K562 (cell line): ENCODE results near the gene TRIM65. TPM values are rescaled to one million over a fixed set of nuclear protein-coding genes. Genes with fewer than 3 reads are reported as not detected.
A peak's percentile ranks its signal among the peaks of the same experiment; 100 is the strongest.

ENCODE experiments used
- ATAC-seq: fragments of 200-7000 bp; cut with Tn5 transposase; 3 replicates; pipeline ENCODE4 v1.9.1; 2020; ENCODE audit warnings: moderate library complexity
- BruUV-seq: library from RNA; stranded (reverse); fragments of 400-500 nt; replicated peaks from 2 replicates; lab custom pipeline; 2021; lab: Mats Ljungman, UMichigan
- CTCF ChIA-PET: fragments of 300-600 bp; formaldehyde crosslinking; extraction: SDS; loops from one replicate; lab custom pipeline; 2021; ENCODE audit warnings: low intra/inter-chr PET ratio; lab: Yijun Ruan, JAX
- POLR2A ChIA-PET: fragments of 300-600, 350-650 bp; sonication (Branson Sonifier 250); formaldehyde crosslinking; extraction: SDS; loops from one replicate; lab custom pipeline; 2021; ENCODE audit warnings: antibody characterized with exemption, inconsistent platforms; lab: Yijun Ruan, JAX
- DNase-seq, 4 experiments: peaks; one replicate each; pipeline versions ENCODE4 v3.0.0 to v3.0.0-alpha.2; 2011 to 2018; ENCODE audit warnings: low spot score in 3 of 4, mixed read lengths in 3 of 4; ENCODE audit errors: extremely low read depth in 1 of 4
- FAIRE-seq: peaks from 2 replicates; lab custom pipeline; 2011; peaks lifted over from hg19 to GRCh38; lab: Jason Lieb, UNC
- H2AFZ ChIP-seq: 2 replicates; pipeline ENCODE4 v1.6.0; 2011; ENCODE audit warnings: low read depth, low read length, control low read depth, inconsistent platforms
- H3K27ac ChIP-seq: fragments of 200-600 bp; 3 replicates; pipeline ENCODE4 v1.8.0; 2011; ENCODE audit warnings: low read depth, mild to moderate bottlenecking, control low read depth, inconsistent platforms, low read length, moderate library complexity, mixed read lengths; ENCODE audit errors: extremely low read depth
- H3K27me3 ChIP-seq, 2 experiments: fragments of 300-600 bp in 1 of 2; 2 replicates in 1 of 2; 3 replicates in 1 of 2; pipeline versions ENCODE4 v1.6.0 to v1.8.0; 2011; ENCODE audit warnings: inconsistent platforms in 2 of 2, low read length in 2 of 2, mild to moderate bottlenecking in 1 of 2, mixed read lengths in 1 of 2, moderate library complexity in 1 of 2; ENCODE audit not compliant: control insufficient read depth in 2 of 2, insufficient read depth in 2 of 2
- H3K36me3 ChIP-seq: fragments of 300-600 bp; 3 replicates; pipeline ENCODE4 v1.8.0; 2011; ENCODE audit warnings: mild to moderate bottlenecking, low read length, inconsistent platforms; ENCODE audit not compliant: control insufficient read depth, insufficient read depth
- H3K4me1 ChIP-seq, 2 experiments: fragments of 200-600 bp in 1 of 2; replicated peaks in 1 of 2; 2 replicates in 1 of 2; 3 replicates in 1 of 2; pipeline versions ENCODE4 v1.5.1 to v1.8.0; 2011; ENCODE audit warnings: inconsistent platforms in 2 of 2, low read length in 2 of 2, mild to moderate bottlenecking in 1 of 2, mixed read lengths in 1 of 2, moderate library complexity in 1 of 2; ENCODE audit not compliant: control insufficient read depth in 2 of 2, insufficient read depth in 2 of 2
- H3K4me2 ChIP-seq: 2 replicates; pipeline ENCODE4 v1.6.1; 2011; ENCODE audit warnings: low read length, control low read depth, inconsistent platforms, mixed read lengths; ENCODE audit not compliant: insufficient read depth
- H3K4me3 ChIP-seq: fragments of 200-600 bp; sonication (generic), shearing (Covaris generic); 2 replicates; pipeline ENCODE4 v1.5.1; 2016; ENCODE audit warnings: control low read depth, inconsistent platforms
- H3K79me2 ChIP-seq: fragments of 200-600 bp; 3 replicates; pipeline ENCODE4 v1.8.0; 2011; ENCODE audit warnings: low read length, inconsistent platforms; ENCODE audit not compliant: control insufficient read depth, insufficient read depth
- H3K9ac ChIP-seq, 2 experiments: 2 replicates each; pipeline versions ENCODE4 v1.6.0 to v1.6.1; 2011; ENCODE audit warnings: low read depth in 2 of 2, low read length in 2 of 2, control low read depth in 1 of 2, inconsistent platforms in 1 of 2, mild to moderate bottlenecking in 1 of 2, mixed read lengths in 1 of 2; ENCODE audit not compliant: insufficient read depth in 1 of 2
- H3K9me1 ChIP-seq: one replicate; pipeline ENCODE4 v1.6.0; 2011; ENCODE audit warnings: inconsistent platforms, mild to moderate bottlenecking, low read length, moderate library complexity; ENCODE audit not compliant: control insufficient read depth, insufficient read depth
- H3K9me3 ChIP-seq: replicated peaks from 2 replicates; pipeline ENCODE4 v1.5.1; 2011; ENCODE audit warnings: low read depth, low read length, inconsistent platforms; ENCODE audit not compliant: control insufficient read depth, insufficient read depth
- H4K20me1 ChIP-seq: replicated peaks from 2 replicates; pipeline ENCODE4 v1.6.1; 2011; ENCODE audit warnings: low read length, inconsistent platforms, mixed read lengths; ENCODE audit not compliant: control insufficient read depth, insufficient read depth
- CBX8 ChIP-seq: fragments of 200-600 bp; sonication (generic); IDR thresholded peaks from 2 replicates; pipeline ENCODE4 v1.6.1; 2012; ENCODE audit warnings: borderline replicate concordance, mixed run types, low read depth, mild to moderate bottlenecking, moderate library complexity, mixed read lengths, low read length, control low read depth, inconsistent platforms; ENCODE audit not compliant: poor library complexity, severe bottlenecking; ENCODE audit errors: extremely low read depth
- GTF2E2 ChIP-seq: fragments of 200-800 bp; sonication (Bioruptor generic); IDR thresholded peaks from 2 replicates; pipeline ENCODE4 v1.6.1; 2016; ENCODE audit warnings: missing genetic modification characterization, missing compliant biosample characterization
- GTF2F1 ChIP-seq: IDR thresholded peaks from 2 replicates; pipeline ENCODE4 v1.6.1; 2011; ENCODE audit warnings: low read depth, low read length, improper control_type of control experiment
- GTF3C2 ChIP-seq: IDR thresholded peaks from 3 replicates; pipeline ENCODE4 v1.6.1; 2011; ENCODE audit warnings: borderline replicate concordance, mild to moderate bottlenecking, moderate library complexity; ENCODE audit not compliant: insufficient read length; ENCODE audit errors: extremely low read depth
- NFATC3 ChIP-seq: fragments of 450-650 bp; IDR thresholded peaks from 2 replicates; pipeline ENCODE4 v1.6.1; 2017; ENCODE audit warnings: mild to moderate bottlenecking
- PCBP2 ChIP-seq: fragments of 200-400 bp; formaldehyde crosslinking; IDR thresholded peaks from 2 replicates; pipeline ENCODE4 v1.6.1; 2018; ENCODE audit warnings: low read length, low read depth, mild to moderate bottlenecking, moderate library complexity; ENCODE audit not compliant: poor library complexity, severe bottlenecking
- RBM15 ChIP-seq: fragments of 200-400 bp; formaldehyde crosslinking; IDR thresholded peaks from 2 replicates; pipeline ENCODE4 v1.6.1; 2018; ENCODE audit warnings: mild to moderate bottlenecking, low read length, moderate library complexity; ENCODE audit not compliant: insufficient read depth
- TEAD2 ChIP-seq: fragments of 450-650 bp; IDR thresholded peaks from 2 replicates; pipeline ENCODE4 v1.6.1; 2016; ENCODE audit warnings: missing genetic modification characterization, control low read depth, missing compliant biosample characterization
- TGIF2 ChIP-seq: sonication (generic); formaldehyde crosslinking; IDR thresholded peaks from 2 replicates; pipeline ENCODE4 v1.8.1; 2022; ENCODE audit warnings: mild to moderate bottlenecking, missing genetic modification reagents, moderate library complexity
- WHSC1 ChIP-seq: IDR thresholded peaks from one replicate; pipeline ENCODE4 v1.6.1; 2012; ENCODE audit warnings: low read length, control low read depth, inconsistent platforms
- ZNF197 ChIP-seq: fragments of 200-800 bp; sonication (Bioruptor generic); IDR thresholded peaks from 2 replicates; pipeline ENCODE4 v1.6.1; 2016; ENCODE audit warnings: low read depth, missing genetic modification characterization, missing compliant biosample characterization
- ZNF41 ChIP-seq: fragments of 250-450 bp; sonication (Bioruptor Pico); conservative IDR thresholded peaks from 2 replicates; pipeline ENCODE4 v1.4.0; 2020; ENCODE audit warnings: mild to moderate bottlenecking
- ZNF561 ChIP-seq: fragments of 450-650 bp; formaldehyde crosslinking; conservative IDR thresholded peaks from 2 replicates; pipeline ENCODE4 v1.4.0; 2020; ENCODE audit warnings: mild to moderate bottlenecking, moderate library complexity
- ZNF699 ChIP-seq: fragments of 250-450 bp; sonication (Bioruptor Pico); IDR thresholded peaks from 2 replicates; pipeline ENCODE4 v1.8.0; 2021; ENCODE audit warnings: mild to moderate bottlenecking, moderate library complexity; ENCODE audit not compliant: insufficient replicate concordance
- WGBS: fragments of 100-300 bp; shearing (Covaris generic); methylation state at CpG from one replicate; pipeline ENCODE4 v1.1.6; 2016; ENCODE audit warnings: low coverage, mixed read lengths; ENCODE audit not compliant: insufficient coverage; ENCODE audit errors: missing lambda C conversion rate; 5-methylcytosine and 5-hydroxymethylcytosine counted together
- in situ Hi-C: fragments of 300-500 bp; cut with MboI; formaldehyde crosslinking; loops from 4 replicates; pipeline ENCODE4 v1.15.0; 2018; ENCODE audit warnings: inconsistent platforms, mixed read lengths
- intact Hi-C: fragments of 100-400 bp; cut with micrococcal nuclease; formaldehyde crosslinking; loops from 2 replicates; pipeline ENCODE4 v1.14.2; 2022
- polyA plus RNA-seq, 8 experiments: library from polyadenylated mRNA; depleted of rRNA in 4 of 8; stranded (reverse) in 5 of 8; unstranded in 3 of 8; fragments of >200 nt; fragmentation: Nextera tagmentation in 2 of 8; fragmentation: Illumina TruSeq in 1 of 8; extraction: Ambion mirVana in 2 of 8; extraction: Trizol in 1 of 8; gene quantifications; 2 replicates each; pipeline versions ENCODE4 v1.2.1 to v1.2.3, GENCODE V29; 2011 to 2014; ENCODE audit warnings: inconsistent platforms in 1 of 8, missing spikeins in 1 of 8
- total RNA-seq, 7 experiments: library from RNA; depleted of rRNA in 6 of 7; stranded (reverse); fragments of >200 nt in 6 of 7; fragmentation: Illumina TruSeq in 2 of 7; extraction: Trizol in 2 of 7; gene quantifications; 2 replicates each; pipeline versions ENCODE4 v1.2.1 to v1.2.3, GENCODE V29; 2011 to 2021; ENCODE audit warnings: low replicate concordance in 1 of 7

TRIM65 gene
- total and polyA plus RNA-seq, 9 of the 15 experiments (the other 6 are each of a cell fraction or from before 2014, with no cell fraction given): 2.8 to 45.7 (median 22.9) TPM

GRCh38 chr17:75921596-75921995 lies 24.8 kb upstream of the TRIM65 start:
- POLR2A ChIA-PET: interaction anchor here (0.6 to 0.8 kb wide), 3 partner anchors 12 to 138 kb away, joined by 3 to 4 read pairs (median 3); no protein-coding TSS in a partner anchor
- H3K27ac ChIP-seq: no peak overlapping the region
- TF ChIP-seq PCBP2: no peak
- no peak for TF ChIP-seq CBX8
- TF ChIP-seq RBM15: no peak
- no peak for TF ChIP-seq ZNF197 (CRISPR knock-in tag)
- TF ChIP-seq TGIF2 (CRISPR knock-in tag): no peak
- no peak for TF ChIP-seq GTF2F1
- TF ChIP-seq ZNF41 (CRISPR knock-in tag): no peak
- TF ChIP-seq ZNF699 (CRISPR knock-in tag): no peak
- no peak for TF ChIP-seq ZNF561 (CRISPR knock-in tag)
- no peak for TF ChIP-seq GTF3C2
- TF ChIP-seq NFATC3: no peak
- no peak for TF ChIP-seq WHSC1
- no peak for TF ChIP-seq TEAD2
- TF ChIP-seq GTF2E2 (tag): no peak
- peaks cover 0 to 37% of the 10 kb centered on the region in 2 experiments; a peak in 1 of 5 replicates for H3K4me1 ChIP-seq
- H3K9ac ChIP-seq: peak overlapping the region in 1 of 2 experiments; percentile 3; a peak in 1 of 4 replicates
- WGBS: 84% methylated on average over 6 of the region's 15 CpGs
- no peaks in the 10 kb centered on the region for H4K20me1 ChIP-seq
- CTCF ChIA-PET: no interaction called here
- H2AFZ ChIP-seq: no peak overlapping the region
- intact Hi-C loops (no loop called here), in situ Hi-C loops (no loop called here)
- H3K9me3 ChIP-seq: no peaks in the 10 kb centered on the region
- no peak for ATAC-seq
- DNase-seq: no peak
- no peaks in the 10 kb centered on the region for H3K9me1 ChIP-seq
- no peak overlapping the region for H3K4me2 ChIP-seq
- no peak overlapping the region for H3K4me3 ChIP-seq
- no peaks in the 10 kb centered on the region for H3K79me2 ChIP-seq
- no peaks in the 10 kb centered on the region for H3K27me3 ChIP-seq
- 0 out of 3 replicates have a peak, but pooled peaks cover 5% of the 10 kb centered on the region for H3K36me3 ChIP-seq
- BruUV-seq: no TSS peak
- no peak for FAIRE-seq
